IPS-18a (cell line): ENCODE results near the gene DNAH2.

Experiments
- H3K27ac ChIP-seq: one replicate; pipeline ENCODE4 v1.5.1; 2013; ENCODE audit warnings: low read length
- H3K27me3 ChIP-seq: one replicate; pipeline ENCODE4 v1.6.1; 2013; ENCODE audit warnings: mild to moderate bottlenecking, low read length; ENCODE audit not compliant: control insufficient read depth, insufficient read depth
- H3K36me3 ChIP-seq: one replicate; pipeline ENCODE4 v1.6.1; 2013; ENCODE audit warnings: low read depth, low read length; ENCODE audit not compliant: control insufficient read depth
- H3K4me1 ChIP-seq: one replicate; pipeline ENCODE4 v1.6.1; 2013; ENCODE audit warnings: low read depth, low read length; ENCODE audit not compliant: control insufficient read depth
- H3K4me3 ChIP-seq: one replicate; pipeline ENCODE4 v1.5.1; 2013; ENCODE audit warnings: low read length
- H3K9ac ChIP-seq: one replicate; pipeline ENCODE4 v1.6.1; 2013; ENCODE audit warnings: mild to moderate bottlenecking, low read length, moderate library complexity
- H3K9me3 ChIP-seq: one replicate; pipeline ENCODE4 v1.6.1; 2013; ENCODE audit warnings: low read depth, low read length; ENCODE audit not compliant: control insufficient read depth

DNAH2 gene

GRCh38 chr17:7852919-7853690 is 135.6 kb downstream of the DNAH2 start:
- Histone ChIP-seq H3K27ac (no peak overlapping the region), H3K36me3 (no peaks in the 10 kb centered on the region)

GRCh38 chr17:7853691-7854038 is 136.1 kb downstream of the DNAH2 start:
- H3K9ac ChIP-seq, result no peak overlapping the region
- H3K27ac ChIP-seq, result no peak overlapping the region
- peaks cover 58% of the 10 kb centered on the region for H3K27me3 ChIP-seq
- H3K9me3 ChIP-seq, result no peaks in the 10 kb centered on the region
- peak overlapping the region; percentile 40 for H3K4me3 ChIP-seq
- peaks cover 22% of the 10 kb centered on the region for H3K4me1 ChIP-seq
- H3K36me3 ChIP-seq, result no peaks in the 10 kb centered on the region

More at GRCh38 chr17:7852919-7853690, 135.6 kb downstream of the DNAH2 start:
- Histone ChIP-seq H3K27me3 (peaks cover 58% of the 10 kb centered on the region), H3K9me3 (no peaks in the 10 kb centered on the region), H3K9ac (no peak overlapping the region), H3K4me3 (no peak overlapping the region), H3K4me1 (peaks cover 20% of the 10 kb centered on the region)

- Histone ChIP-seq H3K27ac (no peak overlapping the region), H3K9me3 (no peaks in the 10 kb centered on the region), H3K4me3 (peak overlapping the region; percentile 80), H3K27me3 (peaks cover 58% of the 10 kb centered on the region), H3K9ac (no peak overlapping the region), H3K4me1 (peaks cover 26% of the 10 kb centered on the region), H3K36me3 (no peaks in the 10 kb centered on the region)
These were observed 136.7 kb downstream of the DNAH2 start for GRCh38 chr17:7854078-7854777.

- no peak within 1 kb of the TSS for H3K27ac ChIP-seq
- H3K27me3 ChIP-seq, result peaks cover 58% of the 10 kb centered on the region
- H3K4me1 ChIP-seq, result peaks cover 26% of the 10 kb centered on the region
- peak within 1 kb of the TSS; percentile 80 for H3K4me3 ChIP-seq
- H3K9ac ChIP-seq, result no peak within 1 kb of the TSS
- H3K9me3 ChIP-seq, result no peaks in the 10 kb centered on the region
- H3K36me3 ChIP-seq, result no peaks in the 10 kb centered on the region
These were observed 137.5 kb downstream of the DNAH2 start, which contains the start of gene TMEM88 for GRCh38 chr17:7854851-7855659. TMEM88 (plus strand) TSS chr17:7855066; CDS start chr17:7855075, 9 bp downstream.

- Histone ChIP-seq H3K27me3 (peaks cover 57% of the 10 kb centered on the region), H3K27ac (no peak overlapping the region), H3K9ac (no peak overlapping the region), H3K36me3 (no peaks in the 10 kb centered on the region), H3K9me3 (no peaks in the 10 kb centered on the region), H3K4me3 (peak overlapping the region; percentile 80), H3K4me1 (peaks cover 26% of the 10 kb centered on the region)
These were observed 138.1 kb downstream of the DNAH2 start for GRCh38 chr17:7855660-7856010.

- Histone ChIP-seq H3K27ac (no peak overlapping the region), H3K9ac (peak overlapping the region; percentile 87), H3K9me3 (no peaks in the 10 kb centered on the region), H3K4me1 (peaks cover 24% of the 10 kb centered on the region), H3K27me3 (peaks cover 51% of the 10 kb centered on the region), H3K4me3 (peak overlapping the region; percentile 80), H3K36me3 (no peaks in the 10 kb centered on the region)
These were observed 138.7 kb downstream of the DNAH2 start for GRCh38 chr17:7856011-7856810.

- Histone ChIP-seq H3K27ac (peak within 1 kb of the TSS; percentile 86), H3K9ac (peak within 1 kb of the TSS; percentile 87), H3K4me3 (peak within 1 kb of the TSS; percentile 80), H3K36me3 (no peaks in the 10 kb centered on the region), H3K27me3 (peaks cover 48% of the 10 kb centered on the region), H3K4me1 (peaks cover 23% of the 10 kb centered on the region), H3K9me3 (no peaks in the 10 kb centered on the region)
These were observed 139.5 kb downstream of the DNAH2 start, which contains the start of gene NAA38 for GRCh38 chr17:7856811-7857712. NAA38 (minus strand) TSS chr17:7857559; CDS start chr17:7857463, 96 bp downstream.

- Histone ChIP-seq H3K27me3 (peaks cover 39% of the 10 kb centered on the region), H3K9me3 (no peaks in the 10 kb centered on the region), H3K9ac (peak within 1 kb of the TSS; percentile 87), H3K36me3 (no peaks in the 10 kb centered on the region), H3K4me1 (peaks cover 25% of the 10 kb centered on the region), H3K27ac (peak within 1 kb of the TSS; percentile 86), H3K4me3 (peak within 1 kb of the TSS; percentile 80)
These were observed 140.4 kb downstream of the DNAH2 start, which contains the start of gene CYB5D1 for GRCh38 chr17:7857713-7858521. CYB5D1 (plus strand) TSS chr17:7858003; CDS start chr17:7858135, 132 bp downstream.

- no peaks in the 10 kb centered on the region for H3K9me3 ChIP-seq
- H3K27ac ChIP-seq, result no peak overlapping the region
- peak overlapping the region; percentile 87 for H3K9ac ChIP-seq
- no peaks in the 10 kb centered on the region for H3K36me3 ChIP-seq
- peak overlapping the region; percentile 80 for H3K4me3 ChIP-seq
- H3K4me1 ChIP-seq, result peaks cover 25% of the 10 kb centered on the region
- peaks cover 34% of the 10 kb centered on the region for H3K27me3 ChIP-seq
These were observed 140.9 kb downstream of the DNAH2 start for GRCh38 chr17:7858522-7858810.
